Endothelial cell (in vitro differentiated cells): ENCODE measurements around the gene PDZD7. TPM values are rescaled to one million over a fixed set of nuclear protein-coding genes. Genes with fewer than 3 reads are reported as not detected.
A peak's percentile ranks its signal among the peaks of the same experiment; 100 is the strongest.

Experiments used
- DNase-seq: peaks from one replicate; pipeline ENCODE4 v3.0.0; 2021; ENCODE audit warnings: low spot score
- H3K27ac Mint-ChIP-seq: one replicate; pipeline ENCODE4 v1.8.0; 2021; ENCODE audit warnings: mixed read lengths, inconsistent platforms; ENCODE audit not compliant: unreplicated experiment
- H3K27me3 Mint-ChIP-seq: one replicate; pipeline ENCODE4 v1.8.0; 2021; ENCODE audit warnings: mild to moderate bottlenecking, moderate library complexity, mixed read lengths, inconsistent platforms; ENCODE audit not compliant: unreplicated experiment
- H3K36me3 Mint-ChIP-seq: one replicate; pipeline ENCODE4 v1.8.0; 2021; ENCODE audit warnings: mild to moderate bottlenecking, low read depth, mixed read lengths, inconsistent platforms; ENCODE audit not compliant: unreplicated experiment
- H3K4me1 Mint-ChIP-seq: one replicate; pipeline ENCODE4 v1.8.0; 2021; ENCODE audit warnings: mild to moderate bottlenecking, mixed read lengths, inconsistent platforms; ENCODE audit not compliant: unreplicated experiment
- H3K4me3 Mint-ChIP-seq: one replicate; pipeline ENCODE4 v1.8.0; 2021; ENCODE audit warnings: mild to moderate bottlenecking, mixed read lengths, inconsistent platforms; ENCODE audit not compliant: unreplicated experiment
- H3K9me3 Mint-ChIP-seq: one replicate; pipeline ENCODE4 v1.8.0; 2021; ENCODE audit warnings: mixed read lengths, inconsistent platforms; ENCODE audit not compliant: unreplicated experiment
- total RNA-seq: library from RNA; stranded (reverse); fragmentation: NEBNext Ultra II Directional; extraction: Animal tissue kit (Norgen Biotek cat#: 25700); gene quantifications from one replicate; pipeline ENCODE4 v1.2.1, GENCODE V29; 2021; ENCODE audit not compliant: unreplicated experiment
- TF ChIP-seq, protein P1 (sequence below): fragments of 200-600 bp; sonication (generic); IDR thresholded peaks from one replicate; pipeline ENCODE4 v1.5.0; 2021; ENCODE audit warnings: antibody characterized with exemption; ENCODE audit not compliant: unreplicated experiment

Gene PDZD7
- total RNA-seq, 1 donor from 2014 or later, result 0.54 TPM

- Mint-ChIP-seq H3K27ac (no peak overlapping the region), H3K9me3 (no peaks in the 10 kb centered on the region), H3K27me3 (peaks cover 19% of the 10 kb centered on the region), H3K4me3 (no peak overlapping the region), H3K4me1 (peaks cover 25% of the 10 kb centered on the region), H3K36me3 (peaks cover 2% of the 10 kb centered on the region)
- DNase-seq, result no peak
- TF ChIP-seq, protein P1, sequence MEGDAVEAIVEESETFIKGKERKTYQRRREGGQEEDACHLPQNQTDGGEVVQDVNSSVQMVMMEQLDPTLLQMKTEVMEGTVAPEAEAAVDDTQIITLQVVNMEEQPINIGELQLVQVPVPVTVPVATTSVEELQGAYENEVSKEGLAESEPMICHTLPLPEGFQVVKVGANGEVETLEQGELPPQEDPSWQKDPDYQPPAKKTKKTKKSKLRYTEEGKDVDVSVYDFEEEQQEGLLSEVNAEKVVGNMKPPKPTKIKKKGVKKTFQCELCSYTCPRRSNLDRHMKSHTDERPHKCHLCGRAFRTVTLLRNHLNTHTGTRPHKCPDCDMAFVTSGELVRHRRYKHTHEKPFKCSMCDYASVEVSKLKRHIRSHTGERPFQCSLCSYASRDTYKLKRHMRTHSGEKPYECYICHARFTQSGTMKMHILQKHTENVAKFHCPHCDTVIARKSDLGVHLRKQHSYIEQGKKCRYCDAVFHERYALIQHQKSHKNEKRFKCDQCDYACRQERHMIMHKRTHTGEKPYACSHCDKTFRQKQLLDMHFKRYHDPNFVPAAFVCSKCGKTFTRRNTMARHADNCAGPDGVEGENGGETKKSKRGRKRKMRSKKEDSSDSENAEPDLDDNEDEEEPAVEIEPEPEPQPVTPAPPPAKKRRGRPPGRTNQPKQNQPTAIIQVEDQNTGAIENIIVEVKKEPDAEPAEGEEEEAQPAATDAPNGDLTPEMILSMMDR, result no peak
Measured at GRCh38 chr10:101030496-101031127, 317 bp downstream of the PDZD7 start.

DNA sequence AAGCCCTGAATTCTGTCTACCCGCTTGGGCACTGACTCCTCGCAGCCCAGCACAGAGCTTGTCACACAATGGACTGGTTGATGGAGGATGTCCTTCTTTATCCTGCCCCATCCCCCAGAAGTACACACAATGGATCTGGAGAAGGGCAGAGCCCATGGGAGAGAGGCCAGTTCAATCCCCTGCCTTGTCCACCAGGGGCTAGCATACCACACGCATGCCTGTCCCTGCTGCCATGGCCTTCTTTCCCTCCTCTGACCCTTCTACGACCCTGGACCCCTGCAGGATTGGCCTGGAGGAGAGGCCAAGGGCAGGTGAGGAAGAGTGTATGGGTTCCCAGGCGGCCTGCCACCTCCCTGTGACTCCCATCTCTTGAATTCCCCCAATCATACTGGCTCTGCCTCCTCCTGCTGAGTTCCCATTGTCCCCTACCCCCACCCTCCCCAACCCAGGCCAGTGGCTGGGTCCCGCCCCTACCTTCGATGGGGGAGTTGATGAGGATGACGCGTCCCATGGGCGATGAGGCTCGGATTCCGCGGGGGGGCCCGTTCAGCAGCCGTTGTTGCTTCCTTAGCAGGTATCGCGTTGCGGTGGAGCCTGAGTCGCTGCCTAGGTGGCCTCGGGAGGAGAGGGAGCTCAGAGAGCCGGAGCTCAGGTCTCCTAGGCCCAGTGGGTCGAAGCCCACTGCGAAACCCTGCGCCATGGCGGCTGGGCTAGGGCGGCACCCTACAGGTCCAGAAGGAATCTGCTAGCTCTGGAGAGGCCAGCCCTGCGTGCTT, 1.2 kb downstream of the PDZD7 start:
- H3K27me3 Mint-ChIP-seq, result peaks cover 19% of the 10 kb centered on the region
- H3K4me3 Mint-ChIP-seq, result no peak overlapping the region
- peak; percentile 44 for DNase-seq
- H3K27ac Mint-ChIP-seq, result no peak overlapping the region
- H3K9me3 Mint-ChIP-seq, result no peaks in the 10 kb centered on the region
- H3K4me1 Mint-ChIP-seq, result peaks cover 25% of the 10 kb centered on the region
- TF ChIP-seq, protein P1, result no peak
- no peaks in the 10 kb centered on the region for H3K36me3 Mint-ChIP-seq

- H3K4me3 Mint-ChIP-seq, result no peak overlapping the region
- TF ChIP-seq, protein P1, result no peak
- DNase-seq, result no peak
- no peaks in the 10 kb centered on the region for H3K9me3 Mint-ChIP-seq
- no peak overlapping the region for H3K27ac Mint-ChIP-seq
- no peaks in the 10 kb centered on the region for H3K36me3 Mint-ChIP-seq
- peaks cover 25% of the 10 kb centered on the region for H3K4me1 Mint-ChIP-seq
- peaks cover 19% of the 10 kb centered on the region for H3K27me3 Mint-ChIP-seq
Measured at GRCh38 chr10:101028446-101029337, 2.2 kb downstream of the PDZD7 start.

- H3K36me3 Mint-ChIP-seq, result no peaks in the 10 kb centered on the region
- H3K4me3 Mint-ChIP-seq, result no peak overlapping the region
- DNase-seq, result no peak
- TF ChIP-seq, protein P1, result no peak
- no peak overlapping the region for H3K27ac Mint-ChIP-seq
- H3K9me3 Mint-ChIP-seq, result no peaks in the 10 kb centered on the region
- peaks cover 13% of the 10 kb centered on the region for H3K4me1 Mint-ChIP-seq
- H3K27me3 Mint-ChIP-seq, result peaks cover 16% of the 10 kb centered on the region
Measured at GRCh38 chr10:101027106-101027720, 3.7 kb downstream of the PDZD7 start.
